ENCODE measurements around the gene SERP1.
"Not testable (repeated sequence)": the region's sequence is repeated elsewhere in the genome, so short reads cannot be mapped to it uniquely, and the experiment has no call there.

Gene SERP1

DNA sequence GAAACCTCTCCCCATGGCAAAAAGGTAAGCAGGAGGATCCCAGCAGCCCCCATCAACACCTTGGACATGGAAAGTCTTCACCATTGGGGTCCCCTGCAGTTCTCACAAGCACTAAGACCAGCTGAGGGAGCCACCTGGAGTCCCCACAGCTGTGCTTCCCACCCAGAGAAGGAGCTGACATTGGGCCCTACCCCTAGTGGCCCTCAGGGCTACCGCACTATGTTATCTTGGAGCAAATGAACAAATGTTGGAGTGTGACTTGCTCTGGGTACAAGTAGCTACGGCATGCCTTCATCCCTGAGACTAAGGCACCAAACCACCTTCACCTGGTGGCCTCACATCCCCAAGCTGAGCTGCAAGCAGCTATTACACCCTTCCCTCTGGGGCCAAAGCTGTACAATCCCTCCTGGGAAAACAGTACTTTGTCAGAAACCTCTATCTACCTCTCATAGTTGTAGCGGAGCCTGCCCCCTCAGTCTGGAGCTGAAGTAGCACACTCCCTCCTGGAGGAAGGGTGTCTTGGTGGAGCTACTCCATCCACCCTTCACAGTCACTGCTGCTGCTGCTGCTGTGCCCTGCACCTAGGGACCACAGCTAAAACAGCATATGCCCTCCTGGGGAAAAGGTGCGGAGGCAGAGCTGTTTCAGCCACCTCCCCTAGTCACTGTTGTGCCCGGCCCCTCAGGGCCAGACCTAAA, 42.7 kb downstream of the SERP1 start:
- Histone ChIP-seq H3K9me3 (ENCODE audit: control insufficient read depth, low read length) (no peaks in the 10 kb centered on the region), H3K27me3 (ENCODE audit: control insufficient read depth, insufficient read depth, low read length) (no peaks in the 10 kb centered on the region), H3K9ac (ENCODE audit: low read length) (no peak overlapping the region), H3K4me3 (ENCODE audit: low read length) (no peak overlapping the region), H3K4me1 (ENCODE audit: control insufficient read depth, insufficient read depth, low read length) (no peaks in the 10 kb centered on the region), H3K36me3 (ENCODE audit: control insufficient read depth, insufficient read depth, low read length) (no peaks in the 10 kb centered on the region)

DNA sequence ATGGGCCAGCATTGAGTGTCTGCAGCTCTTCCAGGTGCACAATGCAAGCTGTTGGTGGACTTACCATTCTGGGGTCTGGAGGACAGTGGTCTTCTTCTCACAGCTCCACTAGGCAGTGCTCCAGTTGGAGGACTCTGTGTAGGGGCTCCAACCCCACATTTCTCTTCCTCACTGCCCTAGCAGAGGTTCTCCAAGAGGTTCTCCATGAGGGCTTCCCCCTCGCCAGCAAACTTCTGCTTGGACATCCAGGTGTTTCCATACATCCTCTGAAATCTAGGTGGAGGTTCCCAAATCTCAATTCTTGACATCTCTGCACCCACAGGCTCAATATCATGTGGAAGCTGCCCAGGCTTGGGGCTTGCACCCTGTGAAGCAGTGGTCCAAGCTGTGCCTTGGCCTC, 45.3 kb downstream of the SERP1 start:
- H3K36me3 ChIP-seq (ENCODE audit: control insufficient read depth, insufficient read depth, low read length); H3K4me1 ChIP-seq (ENCODE audit: control insufficient read depth, insufficient read depth, low read length); H3K9me3 ChIP-seq (ENCODE audit: control insufficient read depth, low read length); H3K9ac ChIP-seq (ENCODE audit: low read length); H3K27me3 ChIP-seq (ENCODE audit: control insufficient read depth, insufficient read depth, low read length); H3K4me3 ChIP-seq (ENCODE audit: low read length): not testable (repeated sequence)

DNA sequence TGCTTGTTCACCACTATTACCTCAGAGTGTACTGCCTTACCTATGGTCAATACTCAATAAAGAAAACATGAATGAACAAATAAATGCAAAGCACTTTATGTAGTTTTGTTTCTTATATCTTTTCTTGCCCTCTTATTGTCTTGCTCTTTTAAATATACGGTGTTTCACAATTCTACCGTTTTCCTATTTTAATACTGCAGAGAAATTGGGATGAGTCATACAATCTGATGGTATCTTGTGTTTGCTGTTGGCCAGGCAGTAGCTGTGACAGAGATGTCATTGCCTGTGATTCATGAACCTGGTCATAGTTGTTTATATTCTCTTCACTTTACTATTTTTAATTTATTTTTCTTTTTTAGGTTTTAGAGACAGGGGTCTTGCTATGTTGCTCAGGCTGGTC, 48.3 kb downstream of the SERP1 start:
- H3K9ac ChIP-seq (ENCODE audit: low read length) = no peak overlapping the region
- H3K4me3 ChIP-seq (ENCODE audit: low read length) = no peak overlapping the region
- no peaks in the 10 kb centered on the region for H3K9me3 ChIP-seq (ENCODE audit: control insufficient read depth, low read length)
- no peaks in the 10 kb centered on the region for H3K36me3 ChIP-seq (ENCODE audit: control insufficient read depth, insufficient read depth, low read length)
- no peaks in the 10 kb centered on the region for H3K4me1 ChIP-seq (ENCODE audit: control insufficient read depth, insufficient read depth, low read length)
- H3K27me3 ChIP-seq (ENCODE audit: control insufficient read depth, insufficient read depth, low read length) = no peaks in the 10 kb centered on the region

DNA sequence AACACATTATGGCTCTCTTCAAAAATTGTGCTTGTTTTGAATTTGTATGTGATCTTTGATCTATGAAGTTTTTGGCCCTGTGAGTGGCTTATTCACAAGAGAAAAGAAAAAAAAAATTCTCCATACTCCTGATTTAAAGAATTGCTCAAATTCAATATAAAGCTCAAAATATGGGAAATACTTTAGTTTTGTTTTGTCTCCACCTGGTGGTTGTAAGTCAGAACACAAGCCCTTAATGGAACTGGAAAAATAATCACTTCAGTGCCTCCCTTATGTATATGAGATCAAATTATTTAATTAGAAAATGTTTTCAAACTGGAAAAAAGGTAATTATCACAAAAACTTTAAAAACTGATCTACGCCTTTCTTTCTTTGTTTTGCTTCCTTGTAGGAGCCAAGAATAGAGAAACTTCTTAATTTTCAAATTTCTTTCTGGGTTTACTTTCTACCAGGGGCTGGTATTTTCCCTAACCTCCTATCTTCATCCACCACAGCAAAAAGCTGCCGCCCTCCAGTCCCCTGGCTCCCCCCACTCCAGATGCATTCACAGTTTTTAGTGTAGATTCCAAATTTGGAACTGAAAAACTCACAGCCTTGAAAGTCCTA, 50.6 kb downstream of the SERP1 start:
- no peaks in the 10 kb centered on the region for H3K4me1 ChIP-seq (ENCODE audit: control insufficient read depth, insufficient read depth, low read length)
- no peaks in the 10 kb centered on the region for H3K9me3 ChIP-seq (ENCODE audit: control insufficient read depth, low read length)
- no peak overlapping the region for H3K4me3 ChIP-seq (ENCODE audit: low read length)
- H3K27me3 ChIP-seq (ENCODE audit: control insufficient read depth, insufficient read depth, low read length) = no peaks in the 10 kb centered on the region
- H3K36me3 ChIP-seq (ENCODE audit: control insufficient read depth, insufficient read depth, low read length) = no peaks in the 10 kb centered on the region
- no peak overlapping the region for H3K9ac ChIP-seq (ENCODE audit: low read length)

DNA sequence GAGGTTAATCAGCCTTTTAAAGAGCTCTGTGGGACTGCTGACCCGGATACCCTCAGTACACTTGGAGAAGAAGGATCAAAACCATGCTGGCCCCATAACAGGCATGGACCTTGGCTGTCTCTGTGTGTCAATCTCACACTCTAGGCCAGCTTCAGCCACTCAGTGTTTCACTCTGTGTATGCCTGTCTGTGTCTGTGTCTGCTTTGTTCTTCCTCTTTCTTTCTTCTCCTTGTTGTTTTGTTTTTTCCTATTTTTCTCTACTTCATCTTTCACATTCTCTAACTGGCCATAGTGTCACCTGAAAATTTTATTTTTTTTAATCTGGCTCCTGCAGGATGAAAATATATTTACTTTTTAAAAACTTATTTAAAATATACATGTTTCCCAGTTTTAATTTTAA, 51.1 kb downstream of the SERP1 start:
- no peak overlapping the region for H3K4me3 ChIP-seq (ENCODE audit: low read length)
- H3K4me1 ChIP-seq (ENCODE audit: control insufficient read depth, insufficient read depth, low read length) = no peaks in the 10 kb centered on the region
- no peaks in the 10 kb centered on the region for H3K27me3 ChIP-seq (ENCODE audit: control insufficient read depth, insufficient read depth, low read length)
- H3K9ac ChIP-seq (ENCODE audit: low read length) = no peak overlapping the region
- H3K9me3 ChIP-seq (ENCODE audit: control insufficient read depth, low read length) = no peaks in the 10 kb centered on the region
- H3K36me3 ChIP-seq (ENCODE audit: control insufficient read depth, insufficient read depth, low read length) = no peaks in the 10 kb centered on the region

DNA sequence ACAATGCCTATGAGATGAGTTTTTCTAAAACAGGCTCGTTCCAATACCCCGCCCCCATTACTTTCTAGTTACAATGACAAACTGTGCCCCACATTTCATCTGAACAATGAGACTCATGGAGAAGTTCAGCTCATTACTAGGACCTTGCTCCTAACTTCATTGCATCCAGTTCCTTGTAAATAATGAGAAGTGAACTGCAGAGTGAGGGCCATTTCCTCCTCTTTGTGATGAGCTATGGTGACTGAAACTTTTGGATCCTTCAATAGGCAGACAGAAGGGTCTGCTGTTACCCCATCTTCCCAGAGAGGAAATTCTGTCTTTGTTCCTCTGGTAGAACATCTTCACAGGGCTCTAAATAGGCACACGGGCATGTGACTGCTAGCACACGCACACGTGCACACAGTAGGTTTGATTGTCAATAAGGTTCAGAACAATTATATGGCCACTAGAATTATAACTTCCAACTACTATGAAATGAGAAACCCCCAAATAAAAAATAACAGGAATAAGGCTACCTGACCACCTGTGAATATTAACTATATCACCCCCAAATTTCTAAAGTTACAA, 51.8 kb downstream of the SERP1 start:
- H3K4me3 ChIP-seq (ENCODE audit: low read length) = no peak overlapping the region
- no peak overlapping the region for H3K9ac ChIP-seq (ENCODE audit: low read length)
- peaks cover 2% of the 10 kb centered on the region for H3K4me1 ChIP-seq (ENCODE audit: control insufficient read depth, insufficient read depth, low read length)
- no peaks in the 10 kb centered on the region for H3K27me3 ChIP-seq (ENCODE audit: control insufficient read depth, insufficient read depth, low read length)
- H3K9me3 ChIP-seq (ENCODE audit: control insufficient read depth, low read length) = no peaks in the 10 kb centered on the region
- H3K36me3 ChIP-seq (ENCODE audit: control insufficient read depth, insufficient read depth, low read length) = no peaks in the 10 kb centered on the region

Measured in mucosa of stomach (tissue), 1 donor.